T-helper 17 cell (primary cell): ENCODE results near the gene QPCT. TPM values are rescaled to one million over a fixed set of nuclear protein-coding genes. Genes with fewer than 3 reads are reported as not detected.
A peak's percentile ranks its signal among the peaks of the same experiment; 100 is the strongest.

Experiments used
- ATAC-seq: fragments of 150-1000 bp; cut with Tn5 transposase; 2 replicates; pipeline ENCODE4 v1.10.0; 2021; ENCODE audit warnings: mild to moderate bottlenecking, moderate library complexity
- DNase-seq, 3 donors: peaks; one replicate each; pipeline versions ENCODE4 v3.0.0 to v3.0.0-alpha.2; 2020 to 2021
- H3K9me3 ChIP-seq: one replicate; pipeline ENCODE4 v1.7.0; 2013; ENCODE audit warnings: low read length, mild to moderate bottlenecking; ENCODE audit not compliant: control insufficient read depth, poor library complexity, severe bottlenecking
- H3K27ac Mint-ChIP-seq: one replicate; pipeline ENCODE4 v1.8.0; 2022; ENCODE audit warnings: mild to moderate bottlenecking, moderate library complexity, mixed read lengths
- H3K27me3 Mint-ChIP-seq: one replicate; pipeline ENCODE4 v1.8.0; 2022; ENCODE audit warnings: mixed read lengths
- H3K36me3 Mint-ChIP-seq: one replicate; pipeline ENCODE4 v1.8.0; 2022; ENCODE audit warnings: low read depth, mixed read lengths
- H3K4me1 Mint-ChIP-seq: one replicate; pipeline ENCODE4 v1.8.0; 2022; ENCODE audit warnings: mild to moderate bottlenecking, mixed read lengths
- H3K4me3 Mint-ChIP-seq: one replicate; pipeline ENCODE4 v1.8.0; 2022; ENCODE audit warnings: mild to moderate bottlenecking, moderate library complexity, mixed read lengths
- total RNA-seq, 4 donors: library from RNA in 2 of 4; stranded (reverse) in 2 of 4; gene quantifications; one replicate each; pipeline ENCODE4 v1.2.3 and lab custom pipeline; 2022 to 2026

Gene QPCT
- total RNA-seq, 2 donors from 2014 or later = 0.78 to 1.0 TPM

- H3K9me3 ChIP-seq = no peaks in the 10 kb centered on the region
- Mint-ChIP-seq H3K36me3 (no peaks in the 10 kb centered on the region), H3K4me3 (no peak overlapping the region), H3K27ac (no peak overlapping the region), H3K4me1 (no peaks in the 10 kb centered on the region), H3K27me3 (peaks cover 48% of the 10 kb centered on the region)
- no peak for ATAC-seq
- DNase-seq = no peak
Measured at GRCh38 chr2:37356299-37356698, 11.9 kb downstream of the QPCT start.

- no peaks in the 10 kb centered on the region for H3K4me1 Mint-ChIP-seq
- no peak for DNase-seq
- no peaks in the 10 kb centered on the region for H3K9me3 ChIP-seq
- H3K4me3 Mint-ChIP-seq = no peak overlapping the region
- no peak overlapping the region for H3K27ac Mint-ChIP-seq
- H3K36me3 Mint-ChIP-seq = no peaks in the 10 kb centered on the region
- ATAC-seq = no peak
- H3K27me3 Mint-ChIP-seq = peaks cover 48% of the 10 kb centered on the region
Measured at GRCh38 chr2:37357069-37357468, 12.6 kb downstream of the QPCT start.

- no peak overlapping the region for H3K4me3 Mint-ChIP-seq
- peaks cover 50% of the 10 kb centered on the region for H3K27me3 Mint-ChIP-seq
Measured at GRCh38 chr2:37357530-37357929, 13.1 kb downstream of the QPCT start.

GRCh38 chr2:37358466-37358865 is 14.0 kb downstream of the QPCT start:
- Mint-ChIP-seq H3K4me1 (no peaks in the 10 kb centered on the region), H3K36me3 (peaks cover 4% of the 10 kb centered on the region), H3K27ac (no peak overlapping the region), H3K4me3 (no peak overlapping the region), H3K27me3 (peaks cover 50% of the 10 kb centered on the region)
- H3K9me3 ChIP-seq = no peaks in the 10 kb centered on the region
- ATAC-seq = no peak
- DNase-seq = no peak

More at GRCh38 chr2:37357530-37357929, 13.1 kb downstream of the QPCT start:
- H3K9me3 ChIP-seq = no peaks in the 10 kb centered on the region
- ATAC-seq = no peak
- DNase-seq = no peak
- Mint-ChIP-seq H3K36me3 (peaks cover 2% of the 10 kb centered on the region), H3K27ac (no peak overlapping the region), H3K4me1 (no peaks in the 10 kb centered on the region)

GRCh38 chr2:37361216-37361815 is 16.9 kb downstream of the QPCT start:
- no peaks in the 10 kb centered on the region for H3K9me3 ChIP-seq
- Mint-ChIP-seq H3K4me1 (peaks cover 2% of the 10 kb centered on the region), H3K27ac (no peak overlapping the region), H3K27me3 (peaks cover 34% of the 10 kb centered on the region), H3K36me3 (peaks cover 4% of the 10 kb centered on the region), H3K4me3 (no peak overlapping the region)
- DNase-seq (no peak), ATAC-seq (no peak)

GRCh38 chr2:37361994-37362698 is 17.7 kb downstream of the QPCT start:
- Mint-ChIP-seq H3K27ac (no peak overlapping the region), H3K4me3 (no peak overlapping the region), H3K36me3 (peaks cover 4% of the 10 kb centered on the region), H3K4me1 (peaks cover 10% of the 10 kb centered on the region), H3K27me3 (peaks cover 35% of the 10 kb centered on the region)
- no peak for ATAC-seq
- peaks cover 2% of the 10 kb centered on the region for H3K9me3 ChIP-seq
- no peak for DNase-seq

GRCh38 chr2:37364351-37364750 is 19.9 kb downstream of the QPCT start:
- Mint-ChIP-seq H3K27ac (no peak overlapping the region), H3K36me3 (peaks cover 4% of the 10 kb centered on the region), H3K4me3 (no peak overlapping the region), H3K4me1 (peaks cover 22% of the 10 kb centered on the region), H3K27me3 (peaks cover 34% of the 10 kb centered on the region)
- no peak for DNase-seq
- no peak for ATAC-seq
- H3K9me3 ChIP-seq = peaks cover 2% of the 10 kb centered on the region

GRCh38 chr2:37365669-37366068 is 21.2 kb downstream of the QPCT start:
- no peak overlapping the region for H3K4me3 Mint-ChIP-seq
- H3K9me3 ChIP-seq = peaks cover 2% of the 10 kb centered on the region
- peaks cover 29% of the 10 kb centered on the region for H3K27me3 Mint-ChIP-seq
- ATAC-seq = peak; percentile 60
- DNase-seq = no peak
- H3K36me3 Mint-ChIP-seq = peaks cover 4% of the 10 kb centered on the region
- peaks cover 22% of the 10 kb centered on the region for H3K4me1 Mint-ChIP-seq
- no peak overlapping the region for H3K27ac Mint-ChIP-seq

- H3K4me1 Mint-ChIP-seq = peaks cover 22% of the 10 kb centered on the region
- peaks cover 31% of the 10 kb centered on the region for H3K27me3 Mint-ChIP-seq
- peak overlapping the region; percentile 13 for H3K4me3 Mint-ChIP-seq
- H3K9me3 ChIP-seq = peaks cover 2% of the 10 kb centered on the region
- ATAC-seq (no peak), DNase-seq (no peak)
- peaks cover 4% of the 10 kb centered on the region for H3K36me3 Mint-ChIP-seq
- no peak overlapping the region for H3K27ac Mint-ChIP-seq
Measured at GRCh38 chr2:37366773-37367172, 22.3 kb downstream of the QPCT start.

GRCh38 chr2:37367310-37367709 is 22.9 kb downstream of the QPCT start:
- peaks cover 22% of the 10 kb centered on the region for H3K4me1 Mint-ChIP-seq
- H3K4me3 Mint-ChIP-seq = peak overlapping the region; percentile 13
- H3K9me3 ChIP-seq = peaks cover 2% of the 10 kb centered on the region
- no peak overlapping the region for H3K27ac Mint-ChIP-seq
- H3K27me3 Mint-ChIP-seq = peaks cover 33% of the 10 kb centered on the region
- ATAC-seq (no peak), DNase-seq (no peak)
- H3K36me3 Mint-ChIP-seq = peaks cover 4% of the 10 kb centered on the region

- H3K4me1 Mint-ChIP-seq = peaks cover 22% of the 10 kb centered on the region
- peaks cover 32% of the 10 kb centered on the region for H3K27me3 Mint-ChIP-seq
- peaks cover 2% of the 10 kb centered on the region for H3K9me3 ChIP-seq
- peak overlapping the region; percentile 78 for H3K4me3 Mint-ChIP-seq
- no peak overlapping the region for H3K27ac Mint-ChIP-seq
- DNase-seq (no peak), ATAC-seq (peak; percentile 74)
- H3K36me3 Mint-ChIP-seq = no peaks in the 10 kb centered on the region
Measured at GRCh38 chr2:37367984-37368383, 23.6 kb downstream of the QPCT start.

GRCh38 chr2:37370666-37371065 is 26.2 kb downstream of the QPCT start:
- ATAC-seq (no peak), DNase-seq (no peak)
- H3K9me3 ChIP-seq = peaks cover 2% of the 10 kb centered on the region
- Mint-ChIP-seq H3K36me3 (no peaks in the 10 kb centered on the region), H3K4me1 (peaks cover 20% of the 10 kb centered on the region), H3K27ac (no peak overlapping the region), H3K27me3 (peaks cover 47% of the 10 kb centered on the region), H3K4me3 (no peak overlapping the region)

GRCh38 chr2:37372000-37372399 is 27.6 kb downstream of the QPCT start:
- Mint-ChIP-seq H3K4me1 (peaks cover 22% of the 10 kb centered on the region), H3K27me3 (peaks cover 54% of the 10 kb centered on the region), H3K27ac (no peak overlapping the region), H3K4me3 (no peak overlapping the region), H3K36me3 (no peaks in the 10 kb centered on the region)
- H3K9me3 ChIP-seq = no peaks in the 10 kb centered on the region
- ATAC-seq (no peak), DNase-seq (no peak)
